Adrenal gland (tissue), 5 donors: Measurements from ENCODE around the gene SPRED2.
A peak's percentile ranks its signal among the peaks of the same experiment; 100 is the strongest.

ENCODE experiments used
- CTCF ChIP-seq, 6 experiments: fragments of 450-650 bp in 4 of 6; fragments of 200-600 bp in 2 of 6; sonication (generic) in 1 of 6; IDR thresholded peaks; 1 replicate in 5 of 6; 2 replicates in 1 of 6; pipeline versions ENCODE4 v1.5.1 to v1.8.0; 2016 to 2021; ENCODE audit warnings: antibody characterized with exemption in 6 of 6, mild to moderate bottlenecking in 2 of 6, moderate library complexity in 1 of 6
- POLR2A ChIP-seq, 2 donors: fragments of 450-650 bp; IDR thresholded peaks; one replicate each; pipeline ENCODE4 v1.6.1; 2017; ENCODE audit warnings: antibody characterized with exemption in 2 of 2, mild to moderate bottlenecking in 2 of 2, moderate library complexity in 1 of 2
- donor health status: DM: no; HTN: no; CAD: no.

DNA sequence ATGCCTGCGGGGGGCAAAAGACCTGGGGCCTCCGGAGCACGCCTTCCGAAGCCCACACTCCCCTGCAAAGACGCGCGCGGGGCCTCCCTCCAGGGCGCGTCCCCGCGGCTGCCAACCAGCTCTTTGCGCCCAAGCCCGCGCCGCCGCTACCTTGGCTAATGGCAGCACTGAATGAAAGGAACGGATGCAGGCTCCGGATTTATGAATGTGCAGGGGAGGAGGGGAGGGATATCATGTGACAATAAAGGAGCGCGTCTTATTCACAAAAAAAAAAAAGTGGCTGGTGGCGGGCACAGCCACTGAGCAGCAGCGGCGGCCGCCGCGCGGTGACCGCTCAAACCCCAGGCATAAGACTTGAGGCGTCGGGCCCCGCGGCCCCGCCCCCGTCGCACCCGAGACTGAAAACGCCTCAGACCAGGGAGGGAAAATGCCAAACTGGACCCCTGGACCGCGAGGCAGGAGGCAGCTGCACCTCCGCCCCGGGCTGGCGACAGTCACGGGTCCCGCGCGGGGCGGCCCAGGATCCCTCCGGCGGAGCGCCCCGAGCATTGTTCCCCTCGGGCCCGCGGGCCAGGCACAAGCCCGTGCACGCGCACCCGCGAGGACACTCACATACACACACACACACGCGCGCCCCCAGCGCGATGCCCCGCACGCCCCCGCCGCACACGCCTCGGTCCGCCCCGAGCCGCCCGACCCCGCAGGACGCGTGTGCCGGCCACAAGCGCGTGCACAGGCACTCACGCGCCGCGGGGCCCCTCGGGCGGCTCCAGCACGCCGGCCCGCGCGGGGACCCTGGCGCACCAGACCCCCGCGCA is 1.6 kb downstream of the SPRED2 start:
- peak in 2 of 6 experiments; percentile 14 to 27 for TF ChIP-seq CTCF (IDR thresholded peaks at IDR 0.05)
- peak; percentile 13 to 86 for TF ChIP-seq POLR2A (IDR thresholded peaks at IDR 0.05)
